ENCODE data around the gene MRPL45.

DNA sequence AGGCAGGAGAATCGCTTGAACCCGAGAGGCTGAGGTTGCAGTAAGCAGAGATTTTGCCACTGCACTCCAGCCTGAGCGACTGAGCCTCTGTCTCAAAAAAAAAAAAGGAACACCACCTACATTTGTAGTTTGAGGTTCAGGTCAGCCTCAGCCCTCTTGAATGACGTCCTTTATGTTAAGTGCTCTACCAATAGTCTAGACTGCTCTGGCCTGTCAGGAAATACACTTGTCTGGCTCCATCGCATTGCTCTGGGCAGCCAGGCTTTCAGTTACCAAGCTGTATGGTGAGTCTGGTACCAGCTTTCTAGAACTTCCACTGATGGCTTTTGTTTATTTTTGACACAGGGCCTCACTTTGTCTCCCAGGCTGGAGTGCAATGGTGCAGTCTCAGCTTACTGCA, 66.0 kb downstream of the MRPL45 start:
- TF ChIP-seq, protein P1, sequence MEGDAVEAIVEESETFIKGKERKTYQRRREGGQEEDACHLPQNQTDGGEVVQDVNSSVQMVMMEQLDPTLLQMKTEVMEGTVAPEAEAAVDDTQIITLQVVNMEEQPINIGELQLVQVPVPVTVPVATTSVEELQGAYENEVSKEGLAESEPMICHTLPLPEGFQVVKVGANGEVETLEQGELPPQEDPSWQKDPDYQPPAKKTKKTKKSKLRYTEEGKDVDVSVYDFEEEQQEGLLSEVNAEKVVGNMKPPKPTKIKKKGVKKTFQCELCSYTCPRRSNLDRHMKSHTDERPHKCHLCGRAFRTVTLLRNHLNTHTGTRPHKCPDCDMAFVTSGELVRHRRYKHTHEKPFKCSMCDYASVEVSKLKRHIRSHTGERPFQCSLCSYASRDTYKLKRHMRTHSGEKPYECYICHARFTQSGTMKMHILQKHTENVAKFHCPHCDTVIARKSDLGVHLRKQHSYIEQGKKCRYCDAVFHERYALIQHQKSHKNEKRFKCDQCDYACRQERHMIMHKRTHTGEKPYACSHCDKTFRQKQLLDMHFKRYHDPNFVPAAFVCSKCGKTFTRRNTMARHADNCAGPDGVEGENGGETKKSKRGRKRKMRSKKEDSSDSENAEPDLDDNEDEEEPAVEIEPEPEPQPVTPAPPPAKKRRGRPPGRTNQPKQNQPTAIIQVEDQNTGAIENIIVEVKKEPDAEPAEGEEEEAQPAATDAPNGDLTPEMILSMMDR (IDR thresholded peaks at IDR 0.05) = no peak
- TF ChIP-seq POLR2A (IDR thresholded peaks at IDR 0.05) (no peak), EP300 (IDR thresholded peaks at IDR 0.05) (no peak), POLR2AphosphoS5 (IDR thresholded peaks at IDR 0.05) (no peak)
